Mesendoderm (in vitro differentiated cells): ENCODE results near the gene ANKS1B.
A peak's percentile ranks its signal among the peaks of the same experiment; 100 is the strongest.

Experiments used
- DNase-seq: peaks from one replicate; pipeline ENCODE4 v3.0.0; 2013
- H2AK5ac ChIP-seq: 2 replicates; pipeline ENCODE4 v1.6.1; 2013; ENCODE audit warnings: low read length, inconsistent platforms
- H2BK120ac ChIP-seq: 2 replicates; pipeline ENCODE4 v1.6.1; 2013; ENCODE audit warnings: low read depth, mild to moderate bottlenecking, low read length, moderate library complexity, mixed read lengths
- H2BK15ac ChIP-seq: replicated peaks from 2 replicates; pipeline ENCODE4 v1.6.1; 2013; ENCODE audit warnings: low read depth, mild to moderate bottlenecking, moderate library complexity
- H2BK5ac ChIP-seq: 2 replicates; pipeline ENCODE4 v1.6.1; 2013; ENCODE audit warnings: low read length, inconsistent platforms
- H3K18ac ChIP-seq: 2 replicates; pipeline ENCODE4 v1.6.1; 2013; ENCODE audit warnings: mild to moderate bottlenecking, low read length, mixed read lengths
- H3K23ac ChIP-seq: one replicate; pipeline ENCODE4 v1.6.1; 2013; ENCODE audit warnings: low read length
- H3K27ac ChIP-seq: 2 replicates; pipeline ENCODE4 v1.5.1; 2013; ENCODE audit warnings: low read depth, mild to moderate bottlenecking, inconsistent platforms, low read length, moderate library complexity
- H3K27me3 ChIP-seq: 2 replicates; pipeline ENCODE4 v1.6.1; 2013; ENCODE audit warnings: low read length, control low read depth, mild to moderate bottlenecking, inconsistent platforms; ENCODE audit not compliant: insufficient read depth, poor library complexity
- H3K36me3 ChIP-seq: 2 replicates; pipeline ENCODE4 v1.6.1; 2013; ENCODE audit warnings: low read length, inconsistent platforms; ENCODE audit not compliant: control insufficient read depth, insufficient read depth
- H3K4ac ChIP-seq: one replicate; pipeline ENCODE4 v1.6.1; 2013; ENCODE audit warnings: low read depth, mild to moderate bottlenecking, low read length, moderate library complexity
- H3K4me1 ChIP-seq: 2 replicates; pipeline ENCODE4 v1.6.1; 2013; ENCODE audit warnings: low read depth, low read length, inconsistent platforms; ENCODE audit not compliant: control insufficient read depth
- H3K4me2 ChIP-seq: 2 replicates; pipeline ENCODE4 v1.6.1; 2013; ENCODE audit warnings: low read length
- H3K4me3 ChIP-seq: 2 replicates; pipeline ENCODE4 v1.5.1; 2013; ENCODE audit warnings: mild to moderate bottlenecking, low read length
- H3K56ac ChIP-seq: one replicate; pipeline ENCODE4 v1.6.1; 2013; ENCODE audit warnings: low read length
- H3K79me1 ChIP-seq: 2 replicates; pipeline ENCODE4 v1.6.1; 2013; ENCODE audit warnings: low read length, inconsistent platforms
- H3K79me2 ChIP-seq: 2 replicates; pipeline ENCODE4 v1.6.1; 2013; ENCODE audit warnings: mild to moderate bottlenecking, low read length; ENCODE audit not compliant: control insufficient read depth, insufficient read depth
- H3K9ac ChIP-seq: 2 replicates; pipeline ENCODE4 v1.6.1; 2013; ENCODE audit warnings: low read length, inconsistent platforms
- H4K5ac ChIP-seq: one replicate; pipeline ENCODE4 v1.6.1; 2013; ENCODE audit warnings: low read length
- H4K8ac ChIP-seq: one replicate; pipeline ENCODE4 v1.6.1; 2013; ENCODE audit warnings: low read depth, mild to moderate bottlenecking, control low read depth, low read length, moderate library complexity
- WGBS: extraction: QIAGEN DNeasy Blood & Tissue Kit; methylation state at CpG from one replicate; pipeline ENCODE4 v1.1.7; 2013; ENCODE audit warnings: low lambda C conversion rate, missing lambda C conversion rate; ENCODE audit not compliant: insufficient coverage; ENCODE audit errors: extremely low coverage; 5-methylcytosine and 5-hydroxymethylcytosine counted together

ANKS1B gene

DNA sequence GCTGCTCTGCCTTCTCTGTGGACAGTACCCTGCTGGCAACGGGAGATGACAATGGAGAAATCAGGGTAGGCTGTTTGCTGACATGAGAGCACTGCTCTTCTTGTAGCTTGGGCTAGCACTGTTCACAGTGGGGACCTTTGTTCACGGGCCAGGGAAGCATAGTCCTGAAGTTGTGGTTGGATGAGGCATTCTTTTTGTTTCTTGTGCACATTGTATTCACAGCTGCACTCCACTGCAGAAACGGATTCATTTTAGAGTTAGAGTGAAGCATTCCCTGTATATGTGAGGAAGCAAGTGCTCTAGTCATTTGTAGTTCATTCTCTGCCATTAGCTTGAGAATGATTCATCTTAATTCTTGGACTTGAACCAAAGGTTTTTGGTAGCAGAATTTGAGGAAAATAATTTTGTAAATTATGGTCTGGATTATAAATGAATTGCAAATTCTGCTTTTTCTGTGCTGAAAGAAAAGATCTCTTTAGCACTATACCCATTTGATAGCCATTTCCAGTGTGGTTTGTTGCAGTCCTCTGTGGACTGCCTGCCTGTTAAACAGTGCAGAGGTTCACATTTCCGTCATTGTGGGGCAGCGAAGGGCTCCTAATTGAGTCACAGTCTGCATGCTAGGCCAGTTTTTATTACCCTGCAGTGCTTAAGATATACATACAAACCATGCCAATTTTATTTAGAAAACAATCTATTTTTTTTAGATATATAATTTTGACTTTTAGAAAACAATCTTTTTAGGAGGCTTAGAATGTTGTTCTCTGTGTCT, 1259.1 kb downstream of the ANKS1B start:
- Histone ChIP-seq H2BK120ac (no peak overlapping the region), H2BK15ac (no peak overlapping the region), H3K27me3 (no peaks in the 10 kb centered on the region), H3K27ac (no peak overlapping the region), H3K79me1 (no peaks in the 10 kb centered on the region), H3K4me1 (no peaks in the 10 kb centered on the region), H3K23ac (no peak overlapping the region), H2BK5ac (no peak overlapping the region), H3K9ac (no peak overlapping the region), H3K36me3 (peaks cover 1% of the 10 kb centered on the region), H3K79me2 (no peaks in the 10 kb centered on the region), H3K56ac (no peak overlapping the region), H4K5ac (no peak overlapping the region), H2AK5ac (no peak overlapping the region), H3K4me3 (no peak overlapping the region), H3K4me2 (no peak overlapping the region), H4K8ac (no peak overlapping the region), H3K4ac (no peak overlapping the region), H3K18ac (no peak overlapping the region)
- DNase-seq: peak; percentile 71
- WGBS: no CpG with 5 or more reads among the region's 5 CpGs

DNA sequence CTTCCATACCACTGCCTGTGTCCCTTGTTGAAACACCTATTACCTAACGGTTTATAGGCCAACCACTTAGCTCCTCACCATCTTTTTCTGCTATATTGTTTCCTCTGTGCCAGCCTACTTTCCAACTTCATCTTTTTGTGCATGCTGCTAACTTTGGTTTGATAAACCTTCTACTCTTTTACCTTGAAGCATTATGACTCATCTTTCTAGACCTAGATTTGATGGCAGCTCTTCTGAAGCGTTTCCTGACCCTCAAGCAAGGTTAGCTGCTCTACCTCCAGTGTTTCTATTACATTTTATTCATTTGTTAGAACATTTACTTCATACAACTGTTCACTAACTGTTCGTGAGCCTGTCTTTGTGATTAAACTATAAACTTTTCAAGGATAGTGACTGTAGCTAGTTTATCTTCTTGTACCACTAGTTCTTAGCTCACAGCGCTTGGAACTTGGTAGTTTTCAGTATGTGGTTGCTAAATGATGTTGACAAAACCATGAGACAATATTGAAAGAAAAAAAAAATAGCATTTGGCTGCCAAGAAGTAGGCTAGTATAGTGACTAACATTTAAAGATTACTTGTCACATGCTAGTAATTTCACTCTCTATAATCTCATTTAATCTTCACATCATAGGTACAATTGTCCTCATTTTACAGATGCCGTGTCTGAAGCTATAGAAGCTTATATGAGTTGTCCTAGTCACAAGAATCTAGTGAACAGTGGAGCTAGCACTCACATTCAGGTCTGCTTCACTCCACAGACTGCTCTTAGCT, 1260.2 kb downstream of the ANKS1B start:
- no peak for DNase-seq
- Histone ChIP-seq H3K4me2 (no peak overlapping the region), H3K36me3 (peaks cover 1% of the 10 kb centered on the region), H3K9ac (no peak overlapping the region), H3K79me2 (no peaks in the 10 kb centered on the region), H3K4me1 (no peaks in the 10 kb centered on the region), H3K79me1 (no peaks in the 10 kb centered on the region), H3K4ac (no peak overlapping the region), H3K27ac (no peak overlapping the region), H4K5ac (no peak overlapping the region), H4K8ac (no peak overlapping the region), H2AK5ac (no peak overlapping the region), H3K23ac (no peak overlapping the region), H3K18ac (no peak overlapping the region), H2BK120ac (no peak overlapping the region), H2BK5ac (no peak overlapping the region), H3K27me3 (no peaks in the 10 kb centered on the region), H2BK15ac (no peak overlapping the region), H3K4me3 (no peak overlapping the region), H3K56ac (no peak overlapping the region)
- no CpG with 5 or more reads among the region's 5 CpGs for WGBS

DNA sequence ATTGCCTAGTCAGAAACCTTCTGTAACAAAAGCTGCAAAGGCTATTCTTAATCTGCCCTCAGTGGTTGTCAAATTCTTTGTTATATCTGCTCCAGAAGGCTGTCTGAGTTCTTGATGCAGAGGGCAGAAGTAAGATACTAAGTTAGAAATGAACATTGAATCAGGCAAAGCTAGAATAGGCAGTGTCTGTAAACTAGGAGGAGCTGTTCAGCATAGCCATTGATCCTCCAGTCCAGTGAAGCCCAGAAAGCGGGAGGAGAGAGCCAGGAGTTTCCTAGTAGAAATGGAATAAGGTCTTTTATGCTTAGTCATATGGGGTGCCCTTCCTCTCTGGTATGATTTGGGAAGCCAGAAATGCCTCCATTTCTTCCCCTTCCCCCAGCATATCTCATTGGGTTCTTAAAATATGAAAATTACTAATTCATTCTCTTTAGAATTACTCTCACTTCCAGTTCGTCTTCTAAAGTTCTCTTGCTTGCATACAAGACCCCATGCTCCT, 1263.5 kb downstream of the ANKS1B start:
- H3K23ac ChIP-seq: no peak overlapping the region
- no peak overlapping the region for H3K27ac ChIP-seq
- H3K4me2 ChIP-seq: no peak overlapping the region
- no CpG with 5 or more reads among the region's 2 CpGs for WGBS
- H3K56ac ChIP-seq: no peak overlapping the region
- no peak overlapping the region for H3K18ac ChIP-seq
- no peak overlapping the region for H4K8ac ChIP-seq
- H3K36me3 ChIP-seq: no peaks in the 10 kb centered on the region
- no peaks in the 10 kb centered on the region for H3K4me1 ChIP-seq
- H2AK5ac ChIP-seq: no peak overlapping the region
- H3K79me2 ChIP-seq: no peaks in the 10 kb centered on the region
- no peaks in the 10 kb centered on the region for H3K79me1 ChIP-seq
- H3K4me3 ChIP-seq: no peak overlapping the region
- no peak overlapping the region for H4K5ac ChIP-seq
- no peak overlapping the region for H3K9ac ChIP-seq
- H2BK5ac ChIP-seq: no peak overlapping the region
- H2BK120ac ChIP-seq: no peak overlapping the region
- no peak overlapping the region for H2BK15ac ChIP-seq
- peak; percentile 27 for DNase-seq
- no peaks in the 10 kb centered on the region for H3K27me3 ChIP-seq
- no peak overlapping the region for H3K4ac ChIP-seq

DNA sequence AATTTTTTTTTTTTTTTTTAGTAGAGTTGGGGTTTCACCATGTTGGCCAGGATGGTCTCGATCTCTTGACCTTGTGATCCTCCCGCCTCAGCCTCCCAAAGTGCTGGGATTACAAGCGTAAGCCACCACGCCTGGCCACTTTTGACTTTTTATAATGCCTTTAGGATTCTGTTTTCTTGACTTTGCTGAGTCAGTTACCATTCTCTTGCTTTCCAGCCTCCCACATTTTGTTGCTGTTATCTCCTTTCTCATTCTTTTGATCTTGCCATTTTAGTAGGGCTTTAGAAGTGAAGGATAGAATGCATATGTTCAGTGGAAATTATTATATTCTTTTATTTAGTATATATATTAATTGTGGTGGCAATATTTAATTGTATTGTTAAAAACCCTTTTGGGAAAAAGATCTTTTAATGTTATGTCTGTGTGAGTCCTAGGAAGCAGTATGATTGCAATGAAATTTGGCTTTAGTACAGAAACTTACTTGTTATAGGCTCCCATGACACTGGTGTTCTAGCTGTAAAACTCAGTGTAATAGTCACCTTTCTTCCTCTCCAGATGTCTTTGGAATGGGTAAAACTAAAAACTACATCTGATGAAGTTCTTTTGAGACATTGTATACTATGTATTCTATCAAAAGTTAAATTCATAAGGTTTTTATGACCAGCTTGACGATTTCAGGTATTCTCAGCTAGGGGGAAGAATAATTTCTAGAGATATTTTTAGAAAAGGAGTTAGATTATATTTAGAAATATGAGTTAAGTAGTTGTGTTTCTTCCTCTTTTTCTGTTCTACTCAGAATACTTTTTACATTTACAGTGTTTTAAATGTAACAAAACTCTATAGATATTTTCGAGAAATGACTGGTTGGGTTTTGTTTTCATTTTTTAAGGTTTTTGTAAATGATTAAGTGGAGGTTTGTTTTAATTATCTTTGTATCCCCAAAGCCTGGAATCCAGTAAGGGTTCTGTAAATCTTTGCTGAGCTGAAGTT, 1264.9 kb downstream of the ANKS1B start:
- DNase-seq: no peak
- Histone ChIP-seq H2BK120ac (no peak overlapping the region), H2BK15ac (no peak overlapping the region), H3K18ac (no peak overlapping the region), H3K27ac (no peak overlapping the region), H2AK5ac (no peak overlapping the region), H3K4me3 (no peak overlapping the region), H3K79me2 (no peaks in the 10 kb centered on the region), H3K56ac (no peak overlapping the region), H2BK5ac (no peak overlapping the region), H3K4me2 (no peak overlapping the region), H3K23ac (no peak overlapping the region), H3K9ac (no peak overlapping the region), H3K4ac (no peak overlapping the region), H3K4me1 (no peaks in the 10 kb centered on the region), H3K79me1 (no peaks in the 10 kb centered on the region), H3K27me3 (no peaks in the 10 kb centered on the region), H4K5ac (no peak overlapping the region), H4K8ac (no peak overlapping the region), H3K36me3 (no peaks in the 10 kb centered on the region)
- WGBS: 100% methylated on average over 1 of the region's 6 CpGs

DNA sequence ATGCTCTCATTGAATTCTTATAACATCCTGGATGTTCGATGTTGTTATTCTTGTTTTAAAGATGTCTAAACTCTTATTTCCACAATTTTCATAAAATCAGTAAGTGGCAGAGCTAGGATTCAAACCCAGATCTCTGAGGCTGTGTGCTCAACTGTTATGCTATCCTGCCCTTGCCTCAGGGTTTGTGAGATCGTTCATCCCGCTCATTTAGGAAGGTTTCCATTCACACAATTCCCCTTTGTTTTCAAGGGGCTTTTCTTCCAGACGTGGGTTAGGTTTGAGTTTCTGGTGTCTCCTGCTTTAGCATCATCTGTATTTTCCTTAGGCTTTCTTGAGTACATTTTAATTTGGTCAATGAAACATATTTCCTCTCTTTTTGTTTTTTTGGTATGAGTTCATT, 1270.3 kb downstream of the ANKS1B start:
- Histone ChIP-seq H3K79me1 (no peaks in the 10 kb centered on the region), H2BK15ac (no peak overlapping the region), H3K9ac (no peak overlapping the region), H2BK120ac (no peak overlapping the region), H4K8ac (no peak overlapping the region), H4K5ac (no peak overlapping the region), H3K23ac (no peak overlapping the region), H3K4me3 (no peak overlapping the region), H3K4me2 (no peak overlapping the region), H2AK5ac (no peak overlapping the region), H3K27ac (no peak overlapping the region), H2BK5ac (no peak overlapping the region), H3K18ac (no peak overlapping the region), H3K27me3 (no peaks in the 10 kb centered on the region), H3K4ac (no peak overlapping the region), H3K79me2 (no peaks in the 10 kb centered on the region), H3K4me1 (no peaks in the 10 kb centered on the region), H3K56ac (no peak overlapping the region), H3K36me3 (no peaks in the 10 kb centered on the region)
- WGBS: no CpG with 5 or more reads among the region's 4 CpGs
- DNase-seq: peak; percentile 35
